Measurements from ENCODE around the gene DSN1. TPM values are rescaled to one million over a fixed set of nuclear protein-coding genes. Genes with fewer than 3 reads are reported as not detected.
A peak's percentile ranks its signal among the peaks of the same experiment; 100 is the strongest.

Gene DSN1
- total RNA-seq, 1 experiment from 2014 or later: 44.3 TPM

DNA sequence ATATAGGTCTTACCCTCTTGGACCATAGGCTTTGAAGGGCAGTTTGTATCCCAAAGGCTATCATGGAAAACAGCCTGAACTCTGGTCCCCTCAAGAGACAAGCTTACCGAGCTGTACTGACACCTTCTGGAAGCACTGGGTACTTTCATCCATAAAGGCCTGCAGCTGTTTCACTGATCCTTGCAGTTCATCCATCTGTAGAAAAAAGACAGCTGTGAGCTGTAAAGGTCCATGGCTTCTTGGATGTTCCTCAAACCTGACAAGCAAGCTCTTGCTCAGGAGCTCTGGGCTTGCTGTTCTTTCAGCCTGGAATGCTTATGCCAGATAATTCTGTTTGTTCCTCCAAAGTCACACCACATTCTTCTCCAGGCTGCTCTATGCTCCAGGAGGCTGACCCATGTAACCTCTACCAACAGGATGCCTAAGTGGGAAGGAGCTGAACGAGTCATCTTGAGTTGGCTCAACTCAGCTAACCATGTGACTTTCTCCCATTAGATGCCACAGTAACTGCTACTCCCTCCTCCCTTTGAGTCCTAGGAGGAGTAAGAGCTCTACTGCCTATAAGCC, 18.8 kb downstream of the DSN1 start:
- DNase-seq (ENCODE audit: low spot score): peak; percentile 40

DNA sequence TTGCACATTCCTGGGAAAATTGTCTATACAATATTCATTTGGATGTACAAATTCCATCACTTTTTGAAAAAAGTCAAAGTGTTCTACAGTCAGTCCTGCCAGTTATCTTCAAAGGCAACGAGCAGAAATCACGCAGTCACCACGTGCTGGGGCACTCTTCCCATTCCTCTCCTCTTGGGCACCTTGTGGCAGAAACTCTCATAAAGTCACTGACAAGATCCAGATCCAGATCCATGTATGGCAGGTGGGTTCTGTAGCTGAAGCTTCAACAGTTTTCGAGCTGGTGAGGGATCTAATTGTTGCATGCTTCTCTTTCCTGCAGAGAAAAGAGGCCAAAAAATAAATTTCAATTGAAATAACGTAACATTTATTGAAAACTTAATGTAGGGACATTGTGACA, 21.0 kb downstream of the DSN1 start:
- DNase-seq (ENCODE audit: low spot score): no peak

DNA sequence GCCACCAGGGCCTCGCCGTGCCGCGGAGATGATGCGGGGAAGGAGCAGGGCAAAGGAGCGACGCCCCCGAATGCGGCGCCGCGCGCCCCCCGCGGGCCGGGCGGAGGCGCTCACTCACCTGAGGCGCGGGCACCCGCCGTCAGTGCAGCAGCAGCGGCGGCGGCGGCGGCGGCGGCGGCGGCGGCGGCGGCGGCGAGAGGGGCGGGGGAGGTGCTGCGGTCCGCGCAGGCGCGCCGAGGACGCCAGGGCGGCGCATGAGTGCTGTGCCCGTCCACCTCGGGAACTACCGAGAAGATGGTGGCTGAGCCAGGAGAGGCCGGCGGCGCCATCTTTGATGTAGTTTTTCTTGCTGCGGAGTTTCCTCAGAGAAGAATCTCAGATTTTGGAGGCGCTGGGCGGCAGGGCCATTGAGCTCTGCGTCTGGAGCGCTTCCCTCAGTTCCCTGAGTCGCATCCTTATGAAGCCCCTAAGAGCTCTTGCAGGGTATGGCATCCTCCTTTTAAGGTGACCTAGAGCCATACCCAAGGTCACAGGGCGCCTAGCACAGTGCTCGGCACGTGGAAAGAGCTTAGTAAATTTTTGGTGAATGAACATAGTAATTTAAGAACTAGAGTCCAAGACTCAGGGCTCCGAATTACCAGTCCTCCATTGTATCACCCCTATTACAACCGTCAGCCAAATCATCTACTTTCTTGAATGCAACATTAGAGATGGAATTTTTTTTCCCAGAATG, 27.5 kb downstream of the DSN1 start, which contains the start of gene NDRG3:
TSS of gene NDRG3 (minus strand) at position 164 of the 733 bp plus-strand sequence. CDS start 24,355 bp downstream, outside the sequence.
- peak; percentile 93 for DNase-seq (ENCODE audit: low spot score)

DNA sequence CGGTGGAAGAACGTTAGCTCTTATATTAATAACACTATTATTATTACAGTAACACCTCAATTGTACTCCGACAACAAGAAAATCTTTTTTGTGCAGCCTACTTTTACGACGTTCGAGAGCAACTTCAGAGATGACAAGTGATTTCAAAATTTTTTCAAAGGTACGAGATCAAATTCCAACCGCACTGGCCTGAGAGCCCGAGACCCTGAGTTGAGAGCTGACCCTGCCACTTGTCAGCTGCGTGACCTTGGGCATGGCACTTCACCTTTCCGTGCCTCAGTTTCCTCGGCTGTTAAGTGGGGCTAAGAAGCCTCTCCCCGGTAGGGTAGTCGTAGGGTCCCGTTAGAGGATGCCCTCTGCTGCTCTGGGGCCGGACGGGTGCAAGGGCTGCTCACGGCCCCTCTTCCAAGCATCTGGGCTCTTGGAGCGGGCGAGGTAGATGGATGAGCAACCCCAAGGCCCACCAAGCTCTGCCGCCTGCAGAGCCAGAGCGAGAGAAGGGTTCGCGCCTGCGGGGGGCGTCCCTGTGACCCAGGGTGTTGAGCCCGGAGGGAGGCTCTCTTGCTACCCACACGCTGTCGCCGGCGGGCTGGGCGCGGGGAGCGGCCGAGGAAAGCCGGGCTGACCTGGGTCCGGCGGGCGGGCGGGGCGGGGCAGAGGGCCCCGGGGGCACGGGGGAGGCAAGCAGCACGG, 28.2 kb downstream of the DSN1 start:
- DNase-seq (ENCODE audit: low spot score): no peak

DNA sequence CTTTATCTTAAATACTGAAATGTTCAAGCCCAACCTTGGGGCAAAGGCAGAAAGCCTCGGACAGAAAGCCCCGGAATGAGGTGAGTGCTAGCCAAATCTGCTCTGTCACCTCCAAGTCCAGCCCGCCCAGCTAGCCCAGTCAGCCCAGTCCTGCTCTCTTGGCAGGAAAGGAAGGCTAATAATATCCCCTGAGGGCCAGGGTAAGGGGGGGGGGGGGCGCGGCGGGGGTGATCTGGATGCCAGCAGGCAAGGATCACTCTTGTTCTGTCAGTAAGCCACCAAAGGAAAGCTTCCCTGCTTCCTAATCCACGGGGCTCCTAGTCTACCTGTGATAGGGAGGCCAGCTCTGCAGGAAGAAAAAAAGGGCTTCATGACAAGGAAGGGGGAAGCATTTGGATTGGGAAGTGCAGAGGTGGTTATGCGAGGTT, 28.8 kb downstream of the DSN1 start:
- DNase-seq (ENCODE audit: low spot score): peak; percentile 28

DNA sequence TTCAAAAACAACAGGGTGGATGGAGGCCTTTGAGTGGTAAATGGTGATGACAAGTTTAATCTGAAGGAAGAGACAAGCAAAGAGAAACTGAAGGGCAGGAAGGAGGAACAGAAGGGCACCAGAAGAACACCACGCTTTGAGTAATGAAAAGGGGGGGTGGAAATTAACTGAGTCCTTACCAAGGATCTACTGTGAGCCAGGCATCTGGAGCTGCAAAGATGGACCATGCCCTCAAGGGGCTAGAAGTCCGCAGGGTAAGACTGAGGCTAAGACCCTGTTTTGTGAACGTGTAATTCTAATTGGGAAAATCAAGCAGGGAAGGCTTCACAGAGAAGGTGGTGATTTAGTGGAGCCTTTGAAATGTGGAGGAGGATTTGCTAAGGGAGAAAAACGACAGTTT, 29.3 kb downstream of the DSN1 start:
- no peak for DNase-seq (ENCODE audit: low spot score)

DNA sequence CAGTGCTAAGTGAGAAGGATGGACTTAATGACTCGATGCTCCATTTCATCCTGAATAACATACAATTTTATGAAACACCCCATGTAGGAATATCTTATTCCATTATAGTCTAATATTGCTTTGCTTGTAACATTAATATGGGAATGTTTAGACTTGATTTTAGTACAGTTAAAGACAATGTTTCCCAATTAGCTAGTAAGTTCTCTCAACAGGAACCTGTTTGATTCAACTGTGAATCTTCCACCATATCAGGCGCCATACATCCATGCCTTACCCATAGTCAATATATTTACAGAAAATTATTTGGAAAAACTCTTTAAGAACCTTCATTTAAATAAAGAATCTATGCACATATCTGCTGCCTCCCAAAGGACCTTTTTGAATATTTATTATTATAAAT, 31.0 kb downstream of the DSN1 start:
- no peak for DNase-seq (ENCODE audit: low spot score)

DNA sequence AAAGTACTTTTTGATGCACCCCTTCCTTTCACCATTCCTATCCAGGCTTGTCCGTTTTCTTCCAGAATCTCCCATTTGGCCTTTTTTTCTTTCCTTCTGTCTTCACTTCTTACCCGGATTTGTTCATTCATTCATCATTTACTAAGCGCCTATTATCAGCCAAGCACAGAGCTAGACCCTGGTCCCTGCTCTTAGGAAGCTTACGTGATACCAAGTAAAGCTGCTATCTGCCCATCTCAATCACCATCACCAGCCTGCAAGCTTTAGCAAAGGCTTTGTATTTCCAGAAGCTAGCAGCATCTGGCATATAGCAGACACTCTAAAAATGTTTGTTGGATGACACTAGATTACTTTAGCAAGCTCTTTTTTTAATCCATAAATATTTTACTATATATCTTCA, 32.5 kb downstream of the DSN1 start:
- no peak for DNase-seq (ENCODE audit: low spot score)

DNA sequence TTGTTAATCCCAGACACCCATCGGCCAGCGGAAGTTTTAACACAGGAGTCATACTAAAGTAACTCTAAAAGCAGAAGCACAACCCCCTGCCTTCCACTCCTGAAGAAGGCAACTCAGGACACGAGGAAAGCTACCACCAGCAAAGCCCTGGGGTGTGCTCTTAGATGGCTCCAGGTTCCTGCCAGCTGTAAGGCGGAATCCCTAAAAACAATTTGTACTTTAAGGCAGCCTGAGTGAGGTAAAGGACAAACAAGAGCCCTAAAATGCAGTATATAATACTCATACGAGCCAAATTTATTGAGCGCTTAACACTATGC, 36.4 kb downstream of the DSN1 start:
- DNase-seq (ENCODE audit: low spot score): no peak

DNA sequence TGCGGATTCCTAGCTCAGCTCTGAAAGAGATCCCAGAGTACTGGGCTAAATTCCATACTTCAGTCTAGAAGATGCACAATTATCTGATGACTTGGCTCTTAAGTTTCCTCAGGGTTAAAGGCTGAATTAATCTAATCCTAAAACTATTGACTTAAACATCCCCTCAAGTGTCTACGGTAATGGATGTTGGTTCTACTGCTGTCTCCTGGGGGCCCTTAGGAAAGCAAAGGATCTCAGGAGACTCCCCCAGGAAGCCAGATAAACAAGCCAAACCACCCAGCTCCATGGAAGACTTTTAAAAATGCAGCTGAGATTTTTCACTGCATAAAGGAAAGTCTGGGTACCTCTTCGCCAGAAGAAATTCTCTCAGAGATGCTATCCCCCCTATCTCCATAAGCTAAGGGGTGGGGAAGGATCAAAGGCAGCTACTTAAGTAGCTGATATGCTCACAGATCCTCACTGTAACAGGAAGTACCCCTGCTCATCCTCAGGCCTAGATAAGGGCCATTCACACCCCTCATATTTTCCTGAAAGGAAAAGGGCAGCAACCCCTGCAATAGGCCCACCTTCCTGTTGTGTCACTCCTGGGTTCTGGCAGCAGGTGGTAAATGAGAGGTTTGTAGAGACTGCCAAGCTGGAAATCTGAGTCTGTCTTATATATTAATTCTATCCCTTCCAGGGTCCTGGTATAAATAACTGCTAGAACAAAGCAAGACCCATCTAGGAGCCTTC, 36.9 kb downstream of the DSN1 start:
- no peak for DNase-seq (ENCODE audit: low spot score)

DNA sequence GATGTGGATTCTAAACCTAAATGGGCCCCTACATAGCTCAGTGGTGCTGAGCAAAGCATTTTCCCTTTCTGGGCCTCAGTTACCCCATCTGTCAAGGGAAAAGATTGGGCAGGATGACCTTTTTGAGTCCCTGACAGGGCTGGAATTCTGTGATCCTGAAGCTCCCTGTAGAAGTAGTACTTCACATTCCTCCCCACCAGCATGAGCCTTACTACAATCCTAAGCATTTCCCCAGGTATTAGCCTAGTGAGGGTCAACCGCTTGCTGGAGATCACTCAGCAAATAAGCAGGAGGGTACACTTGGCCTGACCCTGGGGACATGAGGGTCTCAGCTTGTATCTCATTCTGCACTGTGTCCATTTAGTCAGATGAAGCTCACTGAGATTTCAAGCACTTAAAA, 41.1 kb downstream of the DSN1 start:
- DNase-seq (ENCODE audit: low spot score): no peak

DNA sequence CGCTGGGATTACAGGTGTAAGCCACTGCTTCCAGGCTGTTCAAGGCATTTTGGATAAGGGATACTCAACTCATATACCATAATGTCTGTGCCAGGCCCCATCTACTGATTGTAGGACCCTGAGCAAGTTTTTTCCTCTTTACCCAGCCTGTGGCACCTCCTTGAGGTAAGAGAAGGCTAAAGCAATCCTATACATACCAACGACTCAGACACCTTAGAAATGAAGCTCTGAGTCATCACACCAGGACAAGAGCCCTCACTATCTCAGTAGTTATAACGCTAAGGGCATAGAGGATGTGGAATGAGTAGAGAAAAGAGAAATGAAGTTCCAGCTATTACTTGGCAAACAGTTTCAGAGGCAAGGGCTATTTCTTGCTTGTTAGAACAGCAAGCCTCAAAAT, 44.6 kb downstream of the DSN1 start:
- no peak for DNase-seq (ENCODE audit: low spot score)

DNA sequence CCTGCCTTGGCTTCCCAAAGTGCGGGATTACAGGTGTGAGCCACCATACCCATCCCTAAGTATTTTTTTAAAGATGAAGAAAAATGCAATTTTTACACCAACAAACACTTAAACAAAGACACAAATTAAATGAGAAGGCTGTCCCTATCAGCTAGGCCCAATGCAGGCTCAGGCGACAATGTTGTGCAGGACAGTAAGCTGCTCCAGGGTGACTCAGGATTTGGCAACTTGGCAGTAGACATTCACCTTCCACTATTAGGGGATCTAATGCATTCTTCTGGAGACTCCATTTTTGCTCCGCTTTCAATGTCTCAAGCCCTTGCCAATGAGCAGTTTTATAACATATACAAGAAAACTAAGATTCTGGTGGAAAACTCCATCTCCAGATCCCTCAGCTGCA, 47.4 kb downstream of the DSN1 start:
- DNase-seq (ENCODE audit: low spot score): no peak

DNA sequence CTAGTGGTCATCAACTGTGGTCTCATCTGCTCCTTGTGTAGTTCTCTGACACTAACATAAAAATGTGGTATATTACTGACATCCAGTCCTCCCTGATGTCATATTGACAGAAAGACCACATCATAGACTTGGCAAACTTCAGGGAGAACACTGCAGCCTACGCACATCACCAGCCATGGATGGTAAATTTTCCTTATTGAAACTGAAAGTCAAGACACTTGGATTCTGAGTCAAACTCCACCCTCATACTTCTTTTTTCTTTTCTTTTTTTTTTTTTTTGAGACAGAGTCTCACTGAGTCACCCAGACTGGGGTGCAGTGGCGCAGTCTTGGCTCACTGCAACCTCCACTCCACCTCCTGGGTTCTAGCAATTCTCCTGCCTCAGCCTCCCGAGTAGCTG, 53.1 kb downstream of the DSN1 start:
- DNase-seq (ENCODE audit: low spot score): no peak

DNA sequence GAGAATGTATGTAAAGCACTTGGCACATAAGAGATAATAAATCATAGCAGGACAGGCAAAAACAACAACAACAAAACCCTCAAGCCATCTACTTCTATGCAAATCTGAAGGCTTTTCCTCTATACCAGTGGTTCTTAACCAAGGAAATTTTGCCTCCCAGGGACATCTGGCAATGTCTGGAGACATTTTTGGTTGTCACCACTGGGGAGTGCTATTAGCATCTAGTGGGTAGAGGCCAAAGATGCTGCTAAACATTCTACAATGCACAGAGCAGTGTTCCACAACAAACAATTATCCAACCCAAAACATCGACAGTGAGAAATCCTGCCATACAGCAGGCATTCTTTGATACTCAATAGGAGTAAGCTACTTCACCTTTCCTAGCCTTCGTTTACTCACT, 55.9 kb downstream of the DSN1 start:
- no peak for DNase-seq (ENCODE audit: low spot score)

DNA sequence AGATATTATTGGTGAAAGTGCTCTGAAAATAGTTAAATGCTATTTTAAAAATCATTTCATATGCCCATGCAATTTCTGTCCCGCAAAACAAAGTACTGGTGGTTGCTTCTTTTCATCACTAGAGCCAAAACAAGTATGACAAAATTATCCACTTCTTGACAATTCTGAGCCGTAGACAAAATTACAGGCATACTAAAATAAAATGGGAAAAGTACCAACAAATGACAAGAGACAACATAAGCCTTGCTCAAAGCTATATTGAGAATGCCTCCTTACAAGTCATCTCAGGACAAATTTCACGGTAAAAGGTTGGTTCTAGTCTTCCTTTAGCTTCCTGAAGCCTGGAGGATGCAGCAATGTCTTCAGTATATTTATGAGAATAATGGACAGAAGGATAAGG, 56.5 kb downstream of the DSN1 start:
- DNase-seq (ENCODE audit: low spot score): no peak

DNA sequence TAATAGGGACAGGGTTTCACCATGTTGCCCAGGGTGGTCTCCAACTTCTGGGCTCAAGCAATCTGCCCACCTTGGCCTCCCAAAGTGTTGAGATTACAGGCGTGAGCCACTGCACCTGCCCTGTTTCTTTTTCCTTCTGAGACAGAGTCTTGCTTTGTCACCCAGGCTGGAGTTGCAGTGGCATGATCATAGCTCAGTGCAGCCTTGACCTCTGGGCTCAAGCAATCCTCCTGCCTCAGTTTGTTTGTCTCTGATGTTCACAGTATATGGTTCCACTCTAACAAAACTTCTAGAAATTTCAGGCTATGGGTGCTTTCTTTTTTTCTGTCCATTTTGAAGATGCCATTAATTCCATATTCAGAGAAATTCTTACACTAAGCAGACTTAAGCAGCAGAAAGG, 60.8 kb downstream of the DSN1 start:
- DNase-seq (ENCODE audit: low spot score): no peak

DNA sequence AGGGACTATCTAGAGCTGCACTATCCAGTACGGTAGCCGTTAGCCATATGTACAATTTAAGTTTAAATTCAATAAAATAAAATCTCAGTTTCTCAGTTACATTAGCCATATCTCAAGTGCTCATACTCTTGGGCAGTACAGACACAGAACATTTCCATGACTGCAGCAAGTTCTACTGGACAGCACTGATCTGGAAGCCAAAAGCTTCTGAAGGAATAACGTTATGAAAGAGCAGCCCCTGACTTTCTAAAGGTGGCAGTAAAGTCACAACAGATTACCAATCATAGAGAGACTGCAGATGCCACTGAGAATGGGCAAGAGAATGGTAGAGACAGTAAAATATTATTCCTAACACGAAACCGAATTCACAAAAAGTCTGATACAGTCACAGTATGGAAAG, 64.4 kb downstream of the DSN1 start:
- no peak for DNase-seq (ENCODE audit: low spot score)

DNA sequence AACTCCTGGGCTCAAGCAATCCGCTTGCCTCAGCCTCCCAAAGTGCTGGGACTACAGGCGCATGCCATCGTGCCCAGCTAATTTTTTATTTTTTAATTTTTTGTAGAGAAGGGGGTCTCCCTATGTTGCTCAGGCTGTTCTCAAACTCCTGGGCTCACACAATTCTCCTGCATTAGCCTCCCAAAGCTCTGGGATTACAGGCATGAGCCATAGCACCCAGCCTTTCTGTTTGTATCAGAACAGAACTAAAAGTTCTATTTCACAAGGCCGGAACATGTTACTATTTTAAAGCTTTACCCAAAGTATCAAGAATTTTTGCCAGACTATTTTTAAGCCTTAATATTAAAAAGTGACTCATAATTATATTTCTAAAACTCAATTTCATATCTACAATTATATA, 70.0 kb downstream of the DSN1 start:
- DNase-seq (ENCODE audit: low spot score): no peak
